ENCODE results near the gene UXT. TPM values are rescaled to one million over a fixed set of nuclear protein-coding genes. Genes with fewer than 3 reads are reported as not detected.

The UXT gene
- total RNA-seq, 1 experiment from 2014 or later, result 129 TPM

DNA sequence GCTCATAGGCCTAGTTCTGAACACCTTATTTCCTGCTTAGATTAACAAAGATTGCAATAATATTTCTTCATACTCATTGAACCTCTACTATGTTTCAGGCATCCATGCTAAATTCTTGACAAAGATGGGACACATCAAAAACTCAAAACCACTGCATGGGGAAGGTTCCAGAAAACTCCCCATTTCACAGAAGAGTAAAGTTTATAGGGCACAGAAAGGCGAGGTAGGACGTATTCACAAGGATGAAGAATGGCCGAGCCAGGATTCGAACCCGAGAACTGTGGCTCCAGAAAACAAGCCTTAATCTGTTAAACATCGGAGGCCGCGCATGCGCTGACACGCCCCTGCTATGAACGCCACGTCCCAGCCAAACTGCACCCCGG is 688 bp downstream of the UXT start:
- peak overlapping the region; percentile 65 to 66 for H3K4me3 ChIP-seq (ENCODE audit: low read depth in 2 of 2, low read length in 2 of 2)
- TF ChIP-seq SIN3A (IDR thresholded peaks at IDR 0.05; ENCODE audit: borderline replicate concordance, insufficient read depth, low read depth, low read length) (no peak), REST (IDR thresholded peaks at IDR 0.05; ENCODE audit: insufficient read depth in 1 of 2, low read depth in 2 of 2, low read length in 1 of 2) (no peak), TCF7L2 (IDR thresholded peaks at IDR 0.05; ENCODE audit: low read depth, low read length) (no peak), POLR2AphosphoS5 (IDR thresholded peaks at IDR 0.05; ENCODE audit: low read depth, low read length) (no peak)
- TF ChIP-seq, protein P1, sequence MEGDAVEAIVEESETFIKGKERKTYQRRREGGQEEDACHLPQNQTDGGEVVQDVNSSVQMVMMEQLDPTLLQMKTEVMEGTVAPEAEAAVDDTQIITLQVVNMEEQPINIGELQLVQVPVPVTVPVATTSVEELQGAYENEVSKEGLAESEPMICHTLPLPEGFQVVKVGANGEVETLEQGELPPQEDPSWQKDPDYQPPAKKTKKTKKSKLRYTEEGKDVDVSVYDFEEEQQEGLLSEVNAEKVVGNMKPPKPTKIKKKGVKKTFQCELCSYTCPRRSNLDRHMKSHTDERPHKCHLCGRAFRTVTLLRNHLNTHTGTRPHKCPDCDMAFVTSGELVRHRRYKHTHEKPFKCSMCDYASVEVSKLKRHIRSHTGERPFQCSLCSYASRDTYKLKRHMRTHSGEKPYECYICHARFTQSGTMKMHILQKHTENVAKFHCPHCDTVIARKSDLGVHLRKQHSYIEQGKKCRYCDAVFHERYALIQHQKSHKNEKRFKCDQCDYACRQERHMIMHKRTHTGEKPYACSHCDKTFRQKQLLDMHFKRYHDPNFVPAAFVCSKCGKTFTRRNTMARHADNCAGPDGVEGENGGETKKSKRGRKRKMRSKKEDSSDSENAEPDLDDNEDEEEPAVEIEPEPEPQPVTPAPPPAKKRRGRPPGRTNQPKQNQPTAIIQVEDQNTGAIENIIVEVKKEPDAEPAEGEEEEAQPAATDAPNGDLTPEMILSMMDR (IDR thresholded peaks at IDR 0.05), result no peak
- H3K27ac ChIP-seq (ENCODE audit: low read length), result peak overlapping the region; percentile 95
- in situ Hi-C loops (cut with HindIII; ENCODE audit: low pct_unique_long_range_greater_than_20kb, low sequenced_read_pairs), result no loop called here
- ChIA-PET POLR2A (no interaction called here), CTCF (no interaction called here)
- DNase-seq (ENCODE audit: low read depth, low spot score) (no peak), ATAC-seq (no peak)
- no TSS peak for BruUV-seq (replicated peaks)
- peaks cover 3% of the 10 kb centered on the region; the same call in 1 of the 2 replicates for H3K4me1 ChIP-seq (ENCODE audit: control insufficient read depth, insufficient read depth, low read length)
- intact Hi-C loops (cut with micrococcal nuclease; ENCODE audit: unreplicated experiment), result no loop called here
- H3K27me3 ChIP-seq (ENCODE audit: control insufficient read depth, insufficient read depth, low read length), result no peaks in the 10 kb centered on the region
- peaks cover 5% of the 10 kb centered on the region; the same call in 1 of the 2 replicates for H3K36me3 ChIP-seq (ENCODE audit: control insufficient read depth, insufficient read depth, low read length)
- no peaks in the 10 kb centered on the region for H3K9me3 ChIP-seq (ENCODE audit: control insufficient read depth, insufficient read depth, low read depth, low read length)

DNA sequence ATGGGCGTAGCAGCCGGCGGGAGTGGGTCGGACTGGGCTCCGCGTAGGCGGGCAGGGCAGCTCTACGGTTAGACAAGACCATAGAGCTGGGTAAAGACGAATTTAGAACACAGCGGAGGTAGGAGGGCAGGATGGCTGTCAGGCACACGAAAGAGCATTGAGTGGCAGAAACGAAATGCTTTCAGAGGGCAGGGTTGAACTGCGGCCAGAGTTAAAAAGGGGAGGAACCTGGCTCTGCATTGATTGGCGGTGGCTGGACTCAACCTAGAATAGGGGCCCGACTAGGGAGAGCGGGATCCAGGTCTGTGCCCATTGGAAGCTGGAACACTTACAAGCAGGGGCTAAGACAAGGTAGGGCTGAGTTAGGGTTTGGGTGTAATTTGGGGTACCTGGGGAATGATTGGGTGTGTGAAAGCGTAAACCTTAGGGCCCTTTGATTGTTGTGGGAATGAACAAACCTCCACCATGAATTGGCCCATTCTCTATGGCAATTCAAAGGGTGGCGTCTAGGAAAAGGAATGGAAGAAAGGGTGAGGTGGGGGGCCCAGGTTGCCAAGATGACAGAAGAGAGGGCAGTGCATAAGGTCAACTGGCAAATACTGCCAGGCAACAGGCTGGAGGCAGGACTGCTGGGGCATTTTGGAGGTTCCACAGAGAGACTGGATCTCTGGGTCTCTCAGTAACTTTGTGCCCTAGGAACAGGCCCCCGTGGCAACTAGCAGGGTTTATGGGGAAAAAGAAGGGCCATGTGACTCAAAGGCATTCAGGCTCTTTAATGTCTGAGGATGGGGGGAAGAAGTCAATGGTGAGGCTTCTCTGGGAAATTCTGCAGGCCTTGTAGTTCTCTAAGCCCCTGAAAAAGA is 7.7 kb downstream of the UXT start:
- H3K36me3 ChIP-seq (ENCODE audit: control insufficient read depth, insufficient read depth, low read length), result peaks cover 2% of the 10 kb centered on the region; the same call in 1 of the 2 replicates
- no peaks in the 10 kb centered on the region for H3K27me3 ChIP-seq (ENCODE audit: control insufficient read depth, insufficient read depth, low read length)
- DNase-seq (ENCODE audit: low read depth, low spot score) (no peak), ATAC-seq (peak; percentile 45)
- CTCF ChIA-PET, result no interaction called here
- POLR2A ChIA-PET, result no interaction called here
- 0 out of 2 replicates have a peak, but pooled peaks cover 5% of the 10 kb centered on the region for H3K4me1 ChIP-seq (ENCODE audit: control insufficient read depth, insufficient read depth, low read length)
- H3K9me3 ChIP-seq (ENCODE audit: control insufficient read depth, insufficient read depth, low read depth, low read length), result no peaks in the 10 kb centered on the region
- peak overlapping the region; percentile 85 for H3K27ac ChIP-seq (ENCODE audit: low read length)
- peak overlapping the region; percentile 68 to 72 for H3K4me3 ChIP-seq (ENCODE audit: low read depth in 2 of 2, low read length in 2 of 2)
- intact Hi-C loops (cut with micrococcal nuclease; ENCODE audit: unreplicated experiment) (no loop called here), in situ Hi-C loops (cut with HindIII; ENCODE audit: low pct_unique_long_range_greater_than_20kb, low sequenced_read_pairs) (no loop called here)
- TF ChIP-seq POLR2AphosphoS5 (IDR thresholded peaks at IDR 0.05; ENCODE audit: low read depth, low read length), result no peak
- no TSS peak for BruUV-seq (replicated peaks)

Data from Panc1 (cell line).